ENCODE results near the gene CLMP.

DNA sequence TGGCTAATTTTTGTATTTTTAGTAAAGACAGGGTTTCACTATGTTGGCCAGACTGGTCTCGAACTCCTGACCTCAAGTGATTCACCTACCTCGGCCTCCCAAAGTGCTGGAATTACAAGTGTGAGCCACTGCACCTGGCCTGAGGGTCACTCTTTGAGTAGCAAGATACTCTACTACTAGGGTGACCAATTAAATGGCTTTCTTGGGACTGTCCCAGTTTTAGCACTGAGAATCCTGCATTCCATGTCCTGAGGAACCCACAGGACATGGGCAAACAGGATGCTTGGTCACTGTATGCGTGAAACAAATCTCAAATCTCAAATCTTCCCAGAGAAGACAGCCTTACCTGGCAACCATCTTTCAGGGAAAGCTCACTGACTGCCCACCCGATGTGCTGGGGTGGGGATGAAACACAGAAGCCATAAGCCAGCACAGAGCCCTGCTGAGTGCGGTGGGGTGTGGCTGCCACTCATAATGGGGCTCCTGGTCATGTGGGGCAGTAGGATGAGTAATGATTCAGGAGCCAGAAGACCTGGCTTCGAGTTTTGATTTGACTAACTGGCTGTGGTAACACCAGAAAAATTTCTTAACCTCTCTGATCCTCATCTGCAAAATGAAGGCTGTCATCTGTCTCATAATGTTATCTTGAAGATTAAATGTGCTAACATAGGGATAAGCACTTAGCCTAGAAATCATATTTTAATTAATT is 11.5 kb downstream of the CLMP start:
- TF ChIP-seq CTCF (conservative IDR thresholded peaks at IDR 0.05): no peak
- no peak for TF ChIP-seq EZH2 (IDR thresholded peaks at IDR 0.05; ENCODE audit: low read depth)
